ENCODE data around the gene OXSR1. TPM values are rescaled to one million over a fixed set of nuclear protein-coding genes. Genes with fewer than 3 reads are reported as not detected.

Gene OXSR1
- total RNA-seq, 1 experiment from 2014 or later: 35.1 TPM

DNA sequence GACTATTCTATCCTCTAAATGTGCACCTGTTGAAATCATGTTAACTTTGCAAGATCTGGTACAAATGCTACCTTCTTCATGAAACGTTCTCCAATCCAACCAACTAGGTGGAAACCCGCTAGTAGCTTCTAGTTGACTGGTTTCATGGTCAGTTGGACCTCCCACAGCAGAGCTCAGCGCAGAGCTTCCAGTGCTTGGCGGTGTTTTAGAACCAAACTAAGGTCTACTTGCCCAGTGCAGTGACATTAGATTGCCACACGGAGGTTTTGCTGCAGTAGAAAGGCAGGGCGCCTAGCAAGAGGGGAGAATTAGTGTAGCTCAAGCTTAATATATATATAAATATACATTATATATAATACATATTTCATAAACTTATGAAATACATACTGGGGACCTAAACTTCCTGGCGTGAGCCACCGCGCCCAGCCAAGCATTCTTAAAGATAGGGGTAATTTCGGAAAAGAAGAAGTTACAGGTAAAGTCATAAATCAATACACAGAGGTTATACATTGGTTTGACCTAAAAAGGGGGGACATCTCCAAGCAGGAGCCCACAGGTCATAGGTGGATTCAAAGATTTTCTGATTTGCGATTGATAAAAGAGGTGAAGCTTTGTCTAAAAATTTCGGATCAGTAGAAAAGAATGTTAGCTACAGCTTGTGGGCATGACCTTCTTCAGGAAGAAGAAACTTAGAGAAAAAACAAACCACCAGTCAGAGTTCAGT, 2.1 kb upstream of the OXSR1 start:
- TF ChIP-seq, protein P1, sequence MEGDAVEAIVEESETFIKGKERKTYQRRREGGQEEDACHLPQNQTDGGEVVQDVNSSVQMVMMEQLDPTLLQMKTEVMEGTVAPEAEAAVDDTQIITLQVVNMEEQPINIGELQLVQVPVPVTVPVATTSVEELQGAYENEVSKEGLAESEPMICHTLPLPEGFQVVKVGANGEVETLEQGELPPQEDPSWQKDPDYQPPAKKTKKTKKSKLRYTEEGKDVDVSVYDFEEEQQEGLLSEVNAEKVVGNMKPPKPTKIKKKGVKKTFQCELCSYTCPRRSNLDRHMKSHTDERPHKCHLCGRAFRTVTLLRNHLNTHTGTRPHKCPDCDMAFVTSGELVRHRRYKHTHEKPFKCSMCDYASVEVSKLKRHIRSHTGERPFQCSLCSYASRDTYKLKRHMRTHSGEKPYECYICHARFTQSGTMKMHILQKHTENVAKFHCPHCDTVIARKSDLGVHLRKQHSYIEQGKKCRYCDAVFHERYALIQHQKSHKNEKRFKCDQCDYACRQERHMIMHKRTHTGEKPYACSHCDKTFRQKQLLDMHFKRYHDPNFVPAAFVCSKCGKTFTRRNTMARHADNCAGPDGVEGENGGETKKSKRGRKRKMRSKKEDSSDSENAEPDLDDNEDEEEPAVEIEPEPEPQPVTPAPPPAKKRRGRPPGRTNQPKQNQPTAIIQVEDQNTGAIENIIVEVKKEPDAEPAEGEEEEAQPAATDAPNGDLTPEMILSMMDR (IDR thresholded peaks at IDR 0.05 in 2 of 3, conservative IDR thresholded peaks at IDR 0.05 in 1 of 3; ENCODE audit: borderline replicate concordance in 1 of 3, insufficient read depth in 1 of 3, low read depth in 2 of 3, low read length in 2 of 3): peak in 2 of 3 experiments; percentile 26 to 38; a peak in 4 of 6 replicates
- TF ChIP-seq CBX3 (IDR thresholded peaks at IDR 0.05; ENCODE audit: low read depth) (0 out of 2 replicates have a peak, but pooled peaks have one; percentile 18), RAD21 (IDR thresholded peaks at IDR 0.05; ENCODE audit: low read depth) (no peak)
- Histone ChIP-seq H3K9ac (ENCODE audit: low read length) (no peak overlapping the region), H3K4me3 (replicated peaks in 1 of 2; ENCODE audit: low read depth in 1 of 2, low read length in 2 of 2) (no peak overlapping the region), H3K9me2 (ENCODE audit: insufficient read depth) (no peaks in the 10 kb centered on the region), H4K20me1 (ENCODE audit: insufficient read depth) (peaks cover 4% of the 10 kb centered on the region; the same call in 1 of the 2 replicates), H3K36me3 (ENCODE audit: control insufficient read depth in 1 of 2, insufficient read depth in 2 of 2, low read length in 2 of 2) (no peaks in the 10 kb centered on the region), H3K4me1 (ENCODE audit: control insufficient read depth in 1 of 2, insufficient read depth in 2 of 2, low read length in 2 of 2) (peaks cover 6 to 33% of the 10 kb centered on the region in 2 experiments; a peak in 3 of 4 replicates), H3K27me3 (ENCODE audit: insufficient read depth, low read length) (no peaks in the 10 kb centered on the region), H3K27ac (ENCODE audit: low read depth, low read length) (no peak overlapping the region), H2AFZ (ENCODE audit: low read depth, low read length, poor library complexity, severe bottlenecking) (no peak overlapping the region), H3K79me2 (ENCODE audit: insufficient read depth, low read length) (peaks cover 30% of the 10 kb centered on the region), H3K9me3 (ENCODE audit: control insufficient read depth in 1 of 2, insufficient read depth in 1 of 2, low read depth in 1 of 2, low read length in 2 of 2) (no peaks in the 10 kb centered on the region), H3K4me2 (ENCODE audit: low read length) (peak overlapping the region; percentile 77; the same call in 1 of the 2 replicates)
- ChIA-PET POLR2A (interaction anchor here (1.3 to 2.0 kb wide), 3 partner anchors 15 to 26 kb away, joined by 4 to 8 read pairs (median 4); partner anchors contain the start of gene ACAA1), CTCF (interaction anchor here (1.2 to 1.8 kb wide), 4 partner anchors 10 to 184 kb away, joined by 3 to 10 read pairs (median 7); partner anchors contain the start of genes ACAA1 and XYLB), RAD21 (ENCODE audit: low non-redundant PET in 1 of 2, low total read pairs in 2 of 2, uncharacterized antibody in 2 of 2, unreplicated experiment in 2 of 2) (no interaction called here)
- no peak for DNase-seq (ENCODE audit: low read depth, low spot score)
- BruUV-seq (replicated peaks): no TSS peak
- ATAC-seq: no peak
- intact Hi-C loops (cut with micrococcal nuclease): no loop called here

All from HCT116 (cell line).